GM12878 (cell line): ENCODE measurements around the gene PTTG1. TPM values are rescaled to one million over a fixed set of nuclear protein-coding genes. Genes with fewer than 3 reads are reported as not detected.

ENCODE experiments used
- BACH1 ChIP-seq: fragments of 450-650 bp; IDR thresholded peaks from 2 replicates; pipeline ENCODE4 v1.6.1; 2017; ENCODE audit warnings: mild to moderate bottlenecking, borderline replicate concordance
- BCL11A ChIP-seq: IDR thresholded peaks from 2 replicates; pipeline ENCODE4 v1.6.1; 2011; ENCODE audit warnings: low read depth, low read length
- CBFB ChIP-seq: IDR thresholded peaks from 2 replicates; pipeline ENCODE4 v1.6.1; 2016; ENCODE audit warnings: antibody characterized with exemption, low read depth
- CHD4 ChIP-seq: fragments of 200-600 bp; sonication (generic); IDR thresholded peaks from 2 replicates; pipeline ENCODE4 v1.6.1; 2016; ENCODE audit warnings: mild to moderate bottlenecking
- ESRRA ChIP-seq: IDR thresholded peaks from 2 replicates; pipeline ENCODE4 v1.6.1; 2012; ENCODE audit warnings: mild to moderate bottlenecking, low read length, improper control_type of control experiment
- EZH2 ChIP-seq: IDR thresholded peaks from 2 replicates; pipeline ENCODE4 v1.6.1; 2012; ENCODE audit warnings: low read depth, mild to moderate bottlenecking, control low read depth, inconsistent platforms, low read length, borderline replicate concordance; ENCODE audit not compliant: control insufficient read depth
- GATAD2B ChIP-seq: fragments of 450-650 bp; conservative IDR thresholded peaks from 2 replicates; pipeline ENCODE4 v1.6.1; 2017; ENCODE audit warnings: low read depth, mild to moderate bottlenecking, moderate library complexity
- HCFC1 ChIP-seq: fragments of 150-350 bp; IDR thresholded peaks from 2 replicates; pipeline ENCODE4 v1.6.1; 2014; ENCODE audit warnings: low read length
- LARP7 ChIP-seq: fragments of 450-650 bp; IDR thresholded peaks from 2 replicates; pipeline ENCODE4 v1.6.1; 2017; ENCODE audit warnings: mild to moderate bottlenecking
- MXI1 ChIP-seq: fragments of 150-350 bp; IDR thresholded peaks from 2 replicates; pipeline ENCODE4 v1.6.1; 2011; ENCODE audit warnings: low read depth, mild to moderate bottlenecking, inconsistent platforms, low read length, improper control_type of control experiment
- NR2C1 ChIP-seq: fragments of 450-650 bp; IDR thresholded peaks from 2 replicates; pipeline ENCODE4 v1.6.1; 2017; ENCODE audit warnings: antibody characterized with exemption, mild to moderate bottlenecking, moderate library complexity
- NR2F1 ChIP-seq: fragments of 450-650 bp; conservative IDR thresholded peaks from 2 replicates; pipeline ENCODE4 v1.6.1; 2017; ENCODE audit warnings: mild to moderate bottlenecking
- PML ChIP-seq: IDR thresholded peaks from 2 replicates; pipeline ENCODE4 v1.6.1; 2012; ENCODE audit warnings: low read length, inconsistent platforms
- RELA ChIP-seq: fragments of 450-650 bp; IDR thresholded peaks from 2 replicates; pipeline ENCODE4 v1.8.0; 2014; ENCODE audit warnings: borderline replicate concordance; ENCODE audit not compliant: partially characterized antibody
- RFX5 ChIP-seq: IDR thresholded peaks from 2 replicates; pipeline ENCODE4 v1.6.1; 2011; ENCODE audit warnings: low read depth, low read length, improper control_type of control experiment
- STAT3 ChIP-seq: IDR thresholded peaks from 2 replicates; pipeline ENCODE4 v1.6.1; 2011; ENCODE audit warnings: low read depth, low read length, improper control_type of control experiment
- YY1 ChIP-seq: IDR thresholded peaks from 2 replicates; pipeline ENCODE4 v1.6.1; 2011; ENCODE audit warnings: low read depth, mild to moderate bottlenecking, low read length
- ZNF24 ChIP-seq: fragments of 450-650 bp; IDR thresholded peaks from 2 replicates; pipeline ENCODE4 v1.6.1; 2017; ENCODE audit warnings: antibody characterized with exemption, mild to moderate bottlenecking
- ZNF384 ChIP-seq: IDR thresholded peaks from 2 replicates; pipeline ENCODE4 v1.6.1; 2012; ENCODE audit warnings: low read depth, mild to moderate bottlenecking, low read length, improper control_type of control experiment, borderline replicate concordance
- polyA plus RNA-seq, 11 experiments: library from polyadenylated mRNA; depleted of rRNA in 4 of 11; unstranded in 6 of 11; stranded (reverse) in 5 of 11; fragments of >200 nt; fragmentation: Nextera tagmentation in 4 of 11; fragmentation: Illumina TruSeq in 1 of 11; extraction: Ambion mirVana in 4 of 11; extraction: Trizol in 1 of 11; gene quantifications; 1 replicate in 1 of 11; 2 replicates in 10 of 11; pipeline versions ENCODE4 v1.2.1 to v1.2.3, GENCODE V29; 2011 to 2016; ENCODE audit warnings: inconsistent platforms in 2 of 11, missing spikeins in 2 of 11, low read depth in 1 of 11
- total RNA-seq, 4 experiments: library from RNA; depleted of rRNA in 3 of 4; stranded (reverse); fragments of >200 nt in 3 of 4; fragmentation: Illumina TruSeq in 1 of 4; extraction: Trizol in 1 of 4; gene quantifications; 2 replicates each; pipeline versions ENCODE4 v1.2.1 to v1.2.3, GENCODE V29; 2013 to 2021
- TF ChIP-seq, protein P1 (sequence below): IDR thresholded peaks from 2 replicates; pipeline ENCODE4 v1.6.1; 2012; ENCODE audit warnings: mild to moderate bottlenecking, low read depth, low read length
- TF ChIP-seq, protein P2 (sequence below): fragments of 450-650 bp; IDR thresholded peaks from 2 replicates; pipeline ENCODE4 v1.6.1; 2014; ENCODE audit warnings: mild to moderate bottlenecking
- TF ChIP-seq, protein P3 (sequence below): IDR thresholded peaks from 2 replicates; pipeline ENCODE4 v1.6.1; 2012; ENCODE audit warnings: low read length, inconsistent platforms
- TF ChIP-seq, protein P4 (sequence below): fragments of 150-350 bp; IDR thresholded peaks from 2 replicates; pipeline ENCODE4 v1.6.1; 2016; ENCODE audit warnings: low read depth, low read length

PTTG1 gene
- total and polyA plus RNA-seq, 10 of the 15 experiments (the other 5 are each of a cell fraction or from before 2014, with no cell fraction given): 154 to 1,033 (median 377) TPM

DNA sequence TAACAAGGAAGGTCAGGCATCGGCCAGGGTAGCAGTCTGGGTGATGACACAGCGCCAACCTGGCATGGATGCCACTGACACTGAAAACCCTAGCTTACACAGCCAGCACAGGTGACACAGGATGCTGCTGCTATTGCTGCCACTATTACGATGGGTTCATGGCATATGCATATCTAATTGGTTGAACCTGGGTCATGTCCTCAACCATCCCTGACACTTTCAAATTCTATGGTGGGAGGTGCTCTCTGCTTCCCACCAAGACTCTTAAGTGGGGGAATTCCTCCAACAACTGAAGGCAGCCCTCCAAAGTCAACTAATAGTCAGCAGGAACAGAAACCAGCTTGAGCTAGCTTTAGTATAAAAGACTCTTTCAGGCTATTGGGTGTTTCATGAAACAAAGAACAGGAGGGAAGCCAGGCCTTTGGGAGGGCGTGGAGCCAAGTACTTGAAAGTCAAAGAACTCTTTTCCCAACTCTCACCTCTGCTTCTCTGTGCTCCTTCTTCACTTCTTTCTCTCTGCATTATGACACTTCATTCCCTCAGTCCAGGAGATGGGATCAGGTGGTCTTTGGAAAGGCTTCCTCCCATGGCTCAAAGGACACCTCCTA lies 21.3 kb downstream of the PTTG1 start (continued):
- TF ChIP-seq BCL11A (0 out of 2 replicates have a peak, but pooled peaks have one; percentile 25), RFX5 (no peak), GATAD2B (no peak; the same call in 1 of the 2 replicates), NR2F1 (peak; percentile 76), STAT3 (no peak), NR2C1 (0 out of 2 replicates have a peak, but pooled peaks have one; percentile 27), ESRRA (no peak), EZH2 (no peak), ZNF24 (0 out of 2 replicates have a peak, but pooled peaks have one; percentile 28), CBFB (no peak), RELA (peak; percentile 79), YY1 (0 out of 2 replicates have a peak, but pooled peaks have one; percentile 11), MXI1 (peak; percentile 53; the same call in 1 of the 2 replicates), ZNF384 (no peak), PML (0 out of 2 replicates have a peak, but pooled peaks have one; percentile 19), CHD4 (no peak), LARP7 (no peak), HCFC1 (no peak), BACH1 (no peak)
- TF ChIP-seq, protein P1, sequence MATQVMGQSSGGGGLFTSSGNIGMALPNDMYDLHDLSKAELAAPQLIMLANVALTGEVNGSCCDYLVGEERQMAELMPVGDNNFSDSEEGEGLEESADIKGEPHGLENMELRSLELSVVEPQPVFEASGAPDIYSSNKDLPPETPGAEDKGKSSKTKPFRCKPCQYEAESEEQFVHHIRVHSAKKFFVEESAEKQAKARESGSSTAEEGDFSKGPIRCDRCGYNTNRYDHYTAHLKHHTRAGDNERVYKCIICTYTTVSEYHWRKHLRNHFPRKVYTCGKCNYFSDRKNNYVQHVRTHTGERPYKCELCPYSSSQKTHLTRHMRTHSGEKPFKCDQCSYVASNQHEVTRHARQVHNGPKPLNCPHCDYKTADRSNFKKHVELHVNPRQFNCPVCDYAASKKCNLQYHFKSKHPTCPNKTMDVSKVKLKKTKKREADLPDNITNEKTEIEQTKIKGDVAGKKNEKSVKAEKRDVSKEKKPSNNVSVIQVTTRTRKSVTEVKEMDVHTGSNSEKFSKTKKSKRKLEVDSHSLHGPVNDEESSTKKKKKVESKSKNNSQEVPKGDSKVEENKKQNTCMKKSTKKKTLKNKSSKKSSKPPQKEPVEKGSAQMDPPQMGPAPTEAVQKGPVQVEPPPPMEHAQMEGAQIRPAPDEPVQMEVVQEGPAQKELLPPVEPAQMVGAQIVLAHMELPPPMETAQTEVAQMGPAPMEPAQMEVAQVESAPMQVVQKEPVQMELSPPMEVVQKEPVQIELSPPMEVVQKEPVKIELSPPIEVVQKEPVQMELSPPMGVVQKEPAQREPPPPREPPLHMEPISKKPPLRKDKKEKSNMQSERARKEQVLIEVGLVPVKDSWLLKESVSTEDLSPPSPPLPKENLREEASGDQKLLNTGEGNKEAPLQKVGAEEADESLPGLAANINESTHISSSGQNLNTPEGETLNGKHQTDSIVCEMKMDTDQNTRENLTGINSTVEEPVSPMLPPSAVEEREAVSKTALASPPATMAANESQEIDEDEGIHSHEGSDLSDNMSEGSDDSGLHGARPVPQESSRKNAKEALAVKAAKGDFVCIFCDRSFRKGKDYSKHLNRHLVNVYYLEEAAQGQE: no peak
- TF ChIP-seq, protein P2, sequence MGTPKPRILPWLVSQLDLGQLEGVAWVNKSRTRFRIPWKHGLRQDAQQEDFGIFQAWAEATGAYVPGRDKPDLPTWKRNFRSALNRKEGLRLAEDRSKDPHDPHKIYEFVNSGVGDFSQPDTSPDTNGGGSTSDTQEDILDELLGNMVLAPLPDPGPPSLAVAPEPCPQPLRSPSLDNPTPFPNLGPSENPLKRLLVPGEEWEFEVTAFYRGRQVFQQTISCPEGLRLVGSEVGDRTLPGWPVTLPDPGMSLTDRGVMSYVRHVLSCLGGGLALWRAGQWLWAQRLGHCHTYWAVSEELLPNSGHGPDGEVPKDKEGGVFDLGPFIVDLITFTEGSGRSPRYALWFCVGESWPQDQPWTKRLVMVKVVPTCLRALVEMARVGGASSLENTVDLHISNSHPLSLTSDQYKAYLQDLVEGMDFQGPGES: no peak
- TF ChIP-seq, protein P3, sequence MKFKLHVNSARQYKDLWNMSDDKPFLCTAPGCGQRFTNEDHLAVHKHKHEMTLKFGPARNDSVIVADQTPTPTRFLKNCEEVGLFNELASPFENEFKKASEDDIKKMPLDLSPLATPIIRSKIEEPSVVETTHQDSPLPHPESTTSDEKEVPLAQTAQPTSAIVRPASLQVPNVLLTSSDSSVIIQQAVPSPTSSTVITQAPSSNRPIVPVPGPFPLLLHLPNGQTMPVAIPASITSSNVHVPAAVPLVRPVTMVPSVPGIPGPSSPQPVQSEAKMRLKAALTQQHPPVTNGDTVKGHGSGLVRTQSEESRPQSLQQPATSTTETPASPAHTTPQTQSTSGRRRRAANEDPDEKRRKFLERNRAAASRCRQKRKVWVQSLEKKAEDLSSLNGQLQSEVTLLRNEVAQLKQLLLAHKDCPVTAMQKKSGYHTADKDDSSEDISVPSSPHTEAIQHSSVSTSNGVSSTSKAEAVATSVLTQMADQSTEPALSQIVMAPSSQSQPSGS: peak; percentile 40; the same call in 1 of the 2 replicates
- TF ChIP-seq, protein P4, sequence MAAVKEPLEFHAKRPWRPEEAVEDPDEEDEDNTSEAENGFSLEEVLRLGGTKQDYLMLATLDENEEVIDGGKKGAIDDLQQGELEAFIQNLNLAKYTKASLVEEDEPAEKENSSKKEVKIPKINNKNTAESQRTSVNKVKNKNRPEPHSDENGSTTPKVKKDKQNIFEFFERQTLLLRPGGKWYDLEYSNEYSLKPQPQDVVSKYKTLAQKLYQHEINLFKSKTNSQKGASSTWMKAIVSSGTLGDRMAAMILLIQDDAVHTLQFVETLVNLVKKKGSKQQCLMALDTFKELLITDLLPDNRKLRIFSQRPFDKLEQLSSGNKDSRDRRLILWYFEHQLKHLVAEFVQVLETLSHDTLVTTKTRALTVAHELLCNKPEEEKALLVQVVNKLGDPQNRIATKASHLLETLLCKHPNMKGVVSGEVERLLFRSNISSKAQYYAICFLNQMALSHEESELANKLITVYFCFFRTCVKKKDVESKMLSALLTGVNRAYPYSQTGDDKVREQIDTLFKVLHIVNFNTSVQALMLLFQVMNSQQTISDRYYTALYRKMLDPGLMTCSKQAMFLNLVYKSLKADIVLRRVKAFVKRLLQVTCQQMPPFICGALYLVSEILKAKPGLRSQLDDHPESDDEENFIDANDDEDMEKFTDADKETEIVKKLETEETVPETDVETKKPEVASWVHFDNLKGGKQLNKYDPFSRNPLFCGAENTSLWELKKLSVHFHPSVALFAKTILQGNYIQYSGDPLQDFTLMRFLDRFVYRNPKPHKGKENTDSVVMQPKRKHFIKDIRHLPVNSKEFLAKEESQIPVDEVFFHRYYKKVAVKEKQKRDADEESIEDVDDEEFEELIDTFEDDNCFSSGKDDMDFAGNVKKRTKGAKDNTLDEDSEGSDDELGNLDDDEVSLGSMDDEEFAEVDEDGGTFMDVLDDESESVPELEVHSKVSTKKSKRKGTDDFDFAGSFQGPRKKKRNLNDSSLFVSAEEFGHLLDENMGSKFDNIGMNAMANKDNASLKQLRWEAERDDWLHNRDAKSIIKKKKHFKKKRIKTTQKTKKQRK: no peak
